OCI-LY3 (cell line): ENCODE results near the gene PELI2.

Source experiments
- H2AFZ ChIP-seq: fragments of 200-600, 300-600 bp; shearing (Covaris generic); 2 replicates; pipeline ENCODE4 v1.6.0; 2014; ENCODE audit warnings: antibody characterized with exemption, low read depth, low read length
- H3K27ac ChIP-seq: fragments of 200-600, 300-600 bp; sonication (generic); 2 replicates; pipeline ENCODE4 v1.5.1; 2014; ENCODE audit warnings: mild to moderate bottlenecking, low read length, moderate library complexity, mixed read lengths
- H3K27me3 ChIP-seq: fragments of 200-600, 300-600 bp; sonication (generic); 2 replicates; pipeline ENCODE4 v1.6.1; 2014; ENCODE audit warnings: low read depth, low read length, mixed read lengths
- H3K36me3 ChIP-seq: fragments of 200-600, 300-600 bp; sonication (generic); replicated peaks from 2 replicates; pipeline ENCODE3; 2014; ENCODE audit warnings: low read depth, low read length, mixed read lengths
- H3K4me1 ChIP-seq: fragments of 300-600, 200-600 bp; sonication (generic); 2 replicates; pipeline ENCODE4 v1.6.1; 2014; ENCODE audit warnings: low read length, mixed read lengths
- H3K4me2 ChIP-seq: fragments of 200-600, 300-600 bp; sonication (generic); 2 replicates; pipeline ENCODE4 v1.6.1; 2014; ENCODE audit warnings: low read length, mixed read lengths
- H3K4me3 ChIP-seq: fragments of 300-600, 200-600 bp; sonication (generic); 2 replicates; pipeline ENCODE4 v1.5.1; 2014; ENCODE audit warnings: antibody characterized with exemption, mild to moderate bottlenecking, low read length, moderate library complexity
- H3K79me2 ChIP-seq: fragments of 300-600, 200-600 bp; shearing (Covaris generic); 2 replicates; pipeline ENCODE4 v1.6.1; 2014; ENCODE audit warnings: mild to moderate bottlenecking, low read length, mixed read lengths
- H3K9ac ChIP-seq: fragments of 300-600, 200-600 bp; shearing (Covaris generic); 2 replicates; pipeline ENCODE4 v1.6.0; 2014; ENCODE audit warnings: mild to moderate bottlenecking, low read length, moderate library complexity
- H3K9me3 ChIP-seq: fragments of 200-600, 300-600 bp; shearing (Covaris generic); 2 replicates; pipeline ENCODE4 v1.6.1; 2014; ENCODE audit warnings: low read length, mixed read lengths; ENCODE audit not compliant: insufficient read depth
- H4K20me1 ChIP-seq: fragments of 200-600, 300-600 bp; sonication (generic); 2 replicates; pipeline ENCODE4 v1.6.1; 2016; ENCODE audit warnings: low read length, mixed read lengths; ENCODE audit not compliant: insufficient read depth
- CTCF ChIP-seq: fragments of 200-600, 300-600 bp; sonication (generic); IDR thresholded peaks from 2 replicates; pipeline ENCODE4 v1.5.1; 2014; ENCODE audit warnings: antibody characterized with exemption, low read length, low read depth
- EZH2phosphoT487 ChIP-seq: fragments of 200-600 bp; shearing (Covaris generic); IDR thresholded peaks from 2 replicates; pipeline ENCODE4 v1.6.1; 2018; ENCODE audit warnings: antibody characterized with exemption, mixed run types, low read depth

Gene PELI2

GRCh38 chr14:56173365-56173922, 55.2 kb downstream of the PELI2 start:
- no peak overlapping the region for H3K4me2 ChIP-seq
- no peak overlapping the region for H3K4me3 ChIP-seq
- no peaks in the 10 kb centered on the region for H3K36me3 ChIP-seq

GRCh38 chr14:56175773-56176172, 57.6 kb downstream of the PELI2 start:
- Histone ChIP-seq H3K79me2 (no peaks in the 10 kb centered on the region), H3K4me1 (no peaks in the 10 kb centered on the region)

More at GRCh38 chr14:56173365-56173922, 55.2 kb downstream of the PELI2 start:
- Histone ChIP-seq H3K9me3 (no peaks in the 10 kb centered on the region), H3K4me1 (no peaks in the 10 kb centered on the region), H3K9ac (no peak overlapping the region), H3K27ac (no peak overlapping the region), H3K79me2 (no peaks in the 10 kb centered on the region), H4K20me1 (no peaks in the 10 kb centered on the region), H3K27me3 (peaks cover 5% of the 10 kb centered on the region; the same call in 1 of the 2 replicates), H2AFZ (no peak overlapping the region)
- no peak for TF ChIP-seq CTCF
- TF ChIP-seq EZH2phosphoT487, result no peak

GRCh38 chr14:56176530-56176929, 58.3 kb downstream of the PELI2 start:
- TF ChIP-seq EZH2phosphoT487 (no peak), CTCF (no peak)
- Histone ChIP-seq H3K27me3 (peaks cover 5% of the 10 kb centered on the region), H3K4me3 (no peak overlapping the region), H3K36me3 (no peaks in the 10 kb centered on the region), H4K20me1 (no peaks in the 10 kb centered on the region), H3K4me1 (no peaks in the 10 kb centered on the region), H3K9ac (no peak overlapping the region), H3K79me2 (no peaks in the 10 kb centered on the region), H3K4me2 (no peak overlapping the region), H3K9me3 (no peaks in the 10 kb centered on the region), H2AFZ (no peak overlapping the region), H3K27ac (no peak overlapping the region)

More at GRCh38 chr14:56175773-56176172, 57.6 kb downstream of the PELI2 start:
- H3K27ac ChIP-seq, result no peak overlapping the region
- TF ChIP-seq CTCF (no peak), EZH2phosphoT487 (no peak)
- no peak overlapping the region for H3K9ac ChIP-seq
- H3K4me3 ChIP-seq, result no peak overlapping the region
- no peaks in the 10 kb centered on the region for H4K20me1 ChIP-seq
- H2AFZ ChIP-seq, result no peak overlapping the region
- no peaks in the 10 kb centered on the region for H3K9me3 ChIP-seq
- H3K27me3 ChIP-seq, result peaks cover 5% of the 10 kb centered on the region
- no peaks in the 10 kb centered on the region for H3K36me3 ChIP-seq
- no peak overlapping the region for H3K4me2 ChIP-seq

- H3K4me1 ChIP-seq, result no peaks in the 10 kb centered on the region
- no peaks in the 10 kb centered on the region for H3K36me3 ChIP-seq
- no peaks in the 10 kb centered on the region for H3K9me3 ChIP-seq
- no peak overlapping the region for H2AFZ ChIP-seq
- no peak for TF ChIP-seq CTCF
- TF ChIP-seq EZH2phosphoT487, result no peak
- H3K9ac ChIP-seq, result no peak overlapping the region
- H3K4me3 ChIP-seq, result no peak overlapping the region
- no peak overlapping the region for H3K4me2 ChIP-seq
- H3K27me3 ChIP-seq, result peaks cover 5% of the 10 kb centered on the region
- H3K79me2 ChIP-seq, result no peaks in the 10 kb centered on the region
- H3K27ac ChIP-seq, result no peak overlapping the region
- no peaks in the 10 kb centered on the region for H4K20me1 ChIP-seq
Observed at GRCh38 chr14:56177036-56177435, 58.8 kb downstream of the PELI2 start.
